Stimulated activated CD4-positive, alpha-beta T cell treated with anti-CD3 and anti-CD28 coated beads, Interleukin-12 subunit alpha, Interleukin-12 subunit beta, amount 100 ng/mL, for 4 hours (primary cell): ENCODE data around the gene SERTM2.

Experiments
- DNase-seq: peaks from one replicate; pipeline ENCODE4 v3.0.0-alpha.2; 2020

The SERTM2 gene

GRCh38 chrX:111561851-111562250 is 50.4 kb downstream of the SERTM2 start:
- DNase-seq: no peak

GRCh38 chrX:111567542-111568255 is 56.3 kb downstream of the SERTM2 start:
- no peak for DNase-seq

- DNase-seq: no peak
Measured at GRCh38 chrX:111568354-111568753, 56.9 kb downstream of the SERTM2 start.

GRCh38 chrX:111568817-111569216 is 57.4 kb downstream of the SERTM2 start:
- DNase-seq: no peak
